ENCODE results near the gene PRPF38B. TPM values are rescaled to one million over a fixed set of nuclear protein-coding genes. Genes with fewer than 3 reads are reported as not detected.

The PRPF38B gene
- polyA plus RNA-seq, 1 donor (not counting 4 experiments of a cell fraction or from before 2014, with no cell fraction given) = 41.0 TPM

DNA sequence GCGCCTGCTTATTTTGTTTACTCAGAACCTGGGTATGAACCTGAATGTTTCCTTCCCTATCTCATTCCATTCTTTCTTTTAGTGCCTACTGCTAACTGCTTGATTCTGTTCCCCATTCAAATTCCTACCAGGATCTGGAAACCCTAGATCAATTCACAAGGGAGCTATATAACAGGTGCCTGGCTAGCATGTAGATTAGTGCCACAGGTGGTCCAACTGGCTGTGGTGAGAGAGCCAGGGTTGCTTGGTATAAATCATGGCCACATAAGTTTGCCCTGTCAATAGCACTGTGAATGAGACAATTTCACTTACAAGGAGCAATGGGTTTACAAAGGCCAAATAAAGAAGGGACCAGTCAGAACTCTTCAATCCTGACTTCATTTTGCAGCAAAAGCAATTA lies 6.6 kb upstream of the PRPF38B start:
- DNase-seq (ENCODE audit: low read depth, low spot score) (no peak), FAIRE-seq (no peak)
- Histone ChIP-seq H3K9me3 (ENCODE audit: control insufficient read depth, low read depth, low read length) (no peaks in the 10 kb centered on the region), H3K4me2 (ENCODE audit: control insufficient read depth, extremely low read depth, insufficient read depth, low read depth, low read length) (no peak overlapping the region), H3K36me3 (ENCODE audit: control insufficient read depth in 2 of 2, extremely low read depth in 1 of 2, insufficient read depth in 2 of 2, low read length in 2 of 2) (no peaks in the 10 kb centered on the region), H3K79me2 (ENCODE audit: control insufficient read depth, insufficient read depth, low read length) (no peaks in the 10 kb centered on the region), H3K27me3 (ENCODE audit: control insufficient read depth, extremely low read depth, insufficient read depth, low read length) (no peaks in the 10 kb centered on the region), H3K4me3 (ENCODE audit: control insufficient read depth in 2 of 3, extremely low read depth in 1 of 3, insufficient read depth in 2 of 3, low read depth in 1 of 3, low read length in 3 of 3) (no peak overlapping the region), H3K4me1 (ENCODE audit: control insufficient read depth, extremely low read depth, insufficient read depth, low read length) (no peaks in the 10 kb centered on the region), H3K9me1 (ENCODE audit: control insufficient read depth, extremely low read depth, insufficient read depth, low read length) (no peaks in the 10 kb centered on the region), H3K27ac (ENCODE audit: control insufficient read depth, insufficient read depth, low read length) (no peak overlapping the region), H4K20me1 (ENCODE audit: control insufficient read depth, extremely low read depth, insufficient read depth, low read length) (no peaks in the 10 kb centered on the region), H3K9ac (ENCODE audit: control insufficient read depth, extremely low read depth, insufficient read depth, low read length) (no peak overlapping the region), H2AFZ (ENCODE audit: control insufficient read depth, low read length) (no peak overlapping the region)
- TF ChIP-seq, protein P1, sequence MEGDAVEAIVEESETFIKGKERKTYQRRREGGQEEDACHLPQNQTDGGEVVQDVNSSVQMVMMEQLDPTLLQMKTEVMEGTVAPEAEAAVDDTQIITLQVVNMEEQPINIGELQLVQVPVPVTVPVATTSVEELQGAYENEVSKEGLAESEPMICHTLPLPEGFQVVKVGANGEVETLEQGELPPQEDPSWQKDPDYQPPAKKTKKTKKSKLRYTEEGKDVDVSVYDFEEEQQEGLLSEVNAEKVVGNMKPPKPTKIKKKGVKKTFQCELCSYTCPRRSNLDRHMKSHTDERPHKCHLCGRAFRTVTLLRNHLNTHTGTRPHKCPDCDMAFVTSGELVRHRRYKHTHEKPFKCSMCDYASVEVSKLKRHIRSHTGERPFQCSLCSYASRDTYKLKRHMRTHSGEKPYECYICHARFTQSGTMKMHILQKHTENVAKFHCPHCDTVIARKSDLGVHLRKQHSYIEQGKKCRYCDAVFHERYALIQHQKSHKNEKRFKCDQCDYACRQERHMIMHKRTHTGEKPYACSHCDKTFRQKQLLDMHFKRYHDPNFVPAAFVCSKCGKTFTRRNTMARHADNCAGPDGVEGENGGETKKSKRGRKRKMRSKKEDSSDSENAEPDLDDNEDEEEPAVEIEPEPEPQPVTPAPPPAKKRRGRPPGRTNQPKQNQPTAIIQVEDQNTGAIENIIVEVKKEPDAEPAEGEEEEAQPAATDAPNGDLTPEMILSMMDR (optimal IDR thresholded peaks at IDR 0.05 in 1 of 3, IDR thresholded peaks at IDR 0.05 in 1 of 3, conservative IDR thresholded peaks at IDR 0.05 in 1 of 3; ENCODE audit: extremely low read depth in 1 of 3, insufficient read depth in 2 of 3, low read length in 3 of 3) = no peak
- TF ChIP-seq EZH2 (IDR thresholded peaks at IDR 0.05; ENCODE audit: low read length) = no peak
- dilution Hi-C loops (cut with MboI; ENCODE audit: extremely low pct_ligation_motif_present, low sequenced_read_pairs) = no loop called here

DNA sequence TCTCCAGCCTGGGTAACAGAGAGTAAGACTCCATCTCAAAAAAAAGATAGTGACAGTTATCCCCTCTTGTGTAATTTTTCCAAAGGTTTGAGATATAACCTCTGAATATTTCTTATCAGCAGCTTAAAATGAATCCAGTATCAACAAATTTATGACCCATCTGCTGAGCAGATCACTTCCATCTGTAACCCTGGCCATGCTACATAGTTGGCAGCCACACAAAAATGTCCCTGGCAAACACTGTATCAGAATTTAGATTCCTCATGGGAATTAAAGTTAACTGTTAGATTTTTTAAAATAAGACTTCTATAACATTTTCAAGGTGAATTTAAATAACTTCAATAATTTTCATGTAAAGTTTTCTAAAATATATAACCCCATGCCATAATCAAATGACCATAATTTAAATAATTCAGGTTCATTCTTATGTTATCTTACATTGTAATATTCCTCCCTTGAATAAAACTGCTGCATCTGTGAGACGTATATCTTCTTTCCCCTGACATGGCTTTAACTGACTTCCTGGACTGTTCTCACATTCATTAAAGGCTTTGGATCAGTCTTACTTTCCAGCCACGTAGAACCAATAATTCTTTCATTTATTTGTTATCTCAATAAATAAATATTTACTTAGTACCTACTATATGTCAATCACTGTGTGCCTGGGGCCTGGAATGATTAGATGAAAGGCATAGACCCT lies 5.3 kb upstream of the PRPF38B start:
- no peak overlapping the region for H3K9ac ChIP-seq (ENCODE audit: control insufficient read depth, extremely low read depth, insufficient read depth, low read length)
- H3K4me3 ChIP-seq (ENCODE audit: control insufficient read depth in 2 of 3, extremely low read depth in 1 of 3, insufficient read depth in 2 of 3, low read depth in 1 of 3, low read length in 3 of 3) = no peak overlapping the region
- H3K9me1 ChIP-seq (ENCODE audit: control insufficient read depth, extremely low read depth, insufficient read depth, low read length) = no peaks in the 10 kb centered on the region
- H3K27ac ChIP-seq (ENCODE audit: control insufficient read depth, insufficient read depth, low read length) = no peak overlapping the region
- no peaks in the 10 kb centered on the region for H3K27me3 ChIP-seq (ENCODE audit: control insufficient read depth, extremely low read depth, insufficient read depth, low read length)
- no peaks in the 10 kb centered on the region for H3K36me3 ChIP-seq (ENCODE audit: control insufficient read depth in 2 of 2, extremely low read depth in 1 of 2, insufficient read depth in 2 of 2, low read length in 2 of 2)
- DNase-seq (ENCODE audit: low read depth, low spot score) (no peak), FAIRE-seq (no peak)
- no peaks in the 10 kb centered on the region for H4K20me1 ChIP-seq (ENCODE audit: control insufficient read depth, extremely low read depth, insufficient read depth, low read length)
- no peak overlapping the region for H3K4me2 ChIP-seq (ENCODE audit: control insufficient read depth, extremely low read depth, insufficient read depth, low read depth, low read length)
- H3K4me1 ChIP-seq (ENCODE audit: control insufficient read depth, extremely low read depth, insufficient read depth, low read length) = peaks cover 7% of the 10 kb centered on the region
- no peak overlapping the region for H2AFZ ChIP-seq (ENCODE audit: control insufficient read depth, low read length)
- peaks cover 9% of the 10 kb centered on the region for H3K79me2 ChIP-seq (ENCODE audit: control insufficient read depth, insufficient read depth, low read length)
- no peaks in the 10 kb centered on the region for H3K9me3 ChIP-seq (ENCODE audit: control insufficient read depth, low read depth, low read length)
- dilution Hi-C loops (cut with MboI; ENCODE audit: extremely low pct_ligation_motif_present, low sequenced_read_pairs) = no loop called here
- TF ChIP-seq, protein P1 (optimal IDR thresholded peaks at IDR 0.05 in 1 of 3, IDR thresholded peaks at IDR 0.05 in 1 of 3, conservative IDR thresholded peaks at IDR 0.05 in 1 of 3; ENCODE audit: extremely low read depth in 1 of 3, insufficient read depth in 2 of 3, low read length in 3 of 3) = no peak
- TF ChIP-seq EZH2 (IDR thresholded peaks at IDR 0.05; ENCODE audit: low read length) = no peak

Measured in keratinocyte (primary cell).